HepG2 (cell line): Measurements from ENCODE around the gene AEN. TPM values are rescaled to one million over a fixed set of nuclear protein-coding genes. Genes with fewer than 3 reads are reported as not detected.

Source experiments
- FOXP1 ChIP-seq, 2 experiments: fragments of 450-650 bp in 1 of 2; IDR thresholded peaks; 2 replicates each; pipeline ENCODE4 v1.6.1; 2017 to 2018; ENCODE audit warnings: antibody characterized with exemption in 1 of 2
- KDM3A ChIP-seq: IDR thresholded peaks from 2 replicates; pipeline ENCODE4 v1.6.1; 2018; ENCODE audit warnings: low read depth, missing compliant biosample characterization
- MYNN ChIP-seq: sonication (generic); formaldehyde crosslinking; IDR thresholded peaks from 2 replicates; pipeline ENCODE4 v1.4.0; 2020; ENCODE audit warnings: mild to moderate bottlenecking, low read depth, missing genetic modification reagents
- NRL ChIP-seq: sonication (generic); formaldehyde crosslinking; IDR thresholded peaks from 2 replicates; pipeline ENCODE4 v1.5.0; 2020; ENCODE audit warnings: missing genetic modification reagents, mild to moderate bottlenecking, moderate library complexity, borderline replicate concordance
- PPARG ChIP-seq: conservative IDR thresholded peaks from 2 replicates; pipeline ENCODE4 v1.6.1; 2016; ENCODE audit warnings: missing biosample characterization, missing genetic modification reagents
- ZFP41 ChIP-seq: sonication (generic); formaldehyde crosslinking; IDR thresholded peaks from 2 replicates; pipeline ENCODE4 v1.4.0; 2020; ENCODE audit warnings: mild to moderate bottlenecking, missing genetic modification reagents, borderline replicate concordance
- ZNF337 ChIP-seq: sonication (generic); formaldehyde crosslinking; IDR thresholded peaks from 2 replicates; pipeline ENCODE4 v1.5.1; 2020; ENCODE audit warnings: missing genetic modification reagents, low read depth, mild to moderate bottlenecking, borderline replicate concordance
- ZNF382 ChIP-seq: sonication (generic); formaldehyde crosslinking; IDR thresholded peaks from 2 replicates; pipeline ENCODE4 v1.5.0; 2020; ENCODE audit warnings: missing genetic modification reagents, mild to moderate bottlenecking, borderline replicate concordance
- ZNF781 ChIP-seq: sonication (generic); formaldehyde crosslinking; IDR thresholded peaks from 2 replicates; pipeline ENCODE4 v1.5.1; 2020; ENCODE audit warnings: borderline replicate concordance, mild to moderate bottlenecking, missing genetic modification reagents; ENCODE audit errors: not compliant biosample characterization
- polyA plus RNA-seq, 8 experiments: library from polyadenylated mRNA; depleted of rRNA in 3 of 8; stranded (reverse) in 7 of 8; unstranded in 1 of 8; fragments of >200 nt; fragmentation: Illumina TruSeq in 4 of 8; extraction: Trizol in 4 of 8; gene quantifications; 2 replicates each; pipeline versions ENCODE4 v1.2.1 to v1.2.3, GENCODE V29; 2011 to 2016; ENCODE audit warnings: low read depth in 4 of 8, missing spikeins in 1 of 8, mixed read lengths in 1 of 8; ENCODE audit not compliant: insufficient read depth in 1 of 8
- total RNA-seq, 5 experiments: library from RNA; depleted of rRNA; stranded (reverse); fragments of >200 nt; fragmentation: Illumina TruSeq; extraction: Trizol; gene quantifications; 2 replicates each; pipeline ENCODE4 v1.2.3, GENCODE V29; 2016; ENCODE audit warnings: low read depth in 1 of 5
- TF ChIP-seq, protein P1 (sequence below): sonication (generic); formaldehyde crosslinking; IDR thresholded peaks from 2 replicates; pipeline ENCODE4 v1.8.1; 2023; ENCODE audit warnings: mild to moderate bottlenecking, inconsistent platforms, moderate library complexity, missing genetic modification reagents, borderline replicate concordance
- TF ChIP-seq, protein P2 (sequence below): sonication (generic); formaldehyde crosslinking; IDR thresholded peaks from 2 replicates; pipeline ENCODE4 v1.8.1; 2023; ENCODE audit warnings: missing genetic modification reagents, mild to moderate bottlenecking, borderline replicate concordance
- TF ChIP-seq, protein P3 (sequence below): sonication (generic); formaldehyde crosslinking; IDR thresholded peaks from 2 replicates; pipeline ENCODE4 v1.4.0; 2020; ENCODE audit warnings: missing genetic modification reagents
- TF ChIP-seq, protein P4 (sequence below), 2 experiments: sonication (generic) in 1 of 2; formaldehyde crosslinking in 1 of 2; IDR thresholded peaks; 2 replicates each; pipeline versions ENCODE4 v1.4.0 to v1.6.1; 2018 to 2020; ENCODE audit warnings: missing genetic modification reagents in 2 of 2, borderline replicate concordance in 1 of 2, low read depth in 1 of 2, mild to moderate bottlenecking in 1 of 2, missing biosample characterization in 1 of 2
- TF ChIP-seq, protein P5 (sequence below): sonication (generic); formaldehyde crosslinking; conservative IDR thresholded peaks from 2 replicates; pipeline ENCODE4 v1.4.0; 2020; ENCODE audit warnings: missing genetic modification reagents
- TF ChIP-seq, protein P6 (sequence below): sonication (generic); formaldehyde crosslinking; IDR thresholded peaks from 2 replicates; pipeline ENCODE4 v1.4.0; 2020; ENCODE audit warnings: missing genetic modification reagents, borderline replicate concordance

Gene AEN
- total and polyA plus RNA-seq, 2 of the 13 experiments (the other 11 are each of a cell fraction or from before 2014, with no cell fraction given): 51.3 to 118 TPM

DNA sequence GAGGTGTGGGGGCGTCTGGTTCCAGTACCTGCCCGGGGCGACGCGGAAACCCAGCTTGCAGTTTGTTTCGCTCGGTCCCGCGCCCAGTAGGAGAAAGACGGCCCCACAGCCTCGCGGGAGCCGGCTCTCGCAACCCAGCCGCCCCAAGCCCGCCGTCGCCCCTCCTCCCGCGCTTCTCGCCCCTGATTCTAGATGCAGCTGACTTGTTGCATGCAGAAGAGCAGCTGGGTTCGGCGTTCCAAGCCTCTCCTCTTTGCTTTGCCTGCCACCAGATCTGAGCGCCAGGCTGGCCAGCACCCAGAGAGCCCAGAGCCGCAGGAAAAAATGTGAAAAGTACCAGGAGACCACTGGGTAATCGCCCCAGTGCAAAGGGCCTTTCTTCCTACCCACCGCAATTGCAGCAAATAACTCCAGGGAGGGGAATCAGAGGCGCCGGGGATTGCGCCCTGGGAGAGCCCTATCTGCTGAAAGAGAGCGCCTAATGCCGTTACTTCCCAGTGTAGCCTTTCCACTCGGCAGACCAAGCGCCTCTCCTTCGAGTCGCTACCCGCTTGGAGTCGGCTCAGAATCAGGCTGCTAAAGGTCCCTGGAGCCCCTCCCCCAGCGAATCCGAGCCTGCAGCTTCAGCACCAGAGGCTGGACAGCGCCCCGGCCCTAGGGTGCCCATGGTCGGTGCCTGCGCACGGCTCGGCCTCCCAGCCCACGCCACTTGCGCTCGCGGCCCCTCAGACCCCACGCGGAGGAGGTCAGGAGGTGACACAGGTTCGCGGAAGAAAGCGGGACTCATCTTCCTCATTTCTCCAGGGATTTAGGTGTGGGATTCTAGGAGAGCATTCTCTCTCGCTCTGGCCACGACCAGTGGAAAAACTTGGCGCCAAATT, 15.7 kb upstream of the AEN start (continued):
- TF ChIP-seq ZNF781 (CRISPR knock-in tag) (no peak), ZNF337 (CRISPR knock-in tag) (no peak), MYNN (no peak), ZNF382 (CRISPR knock-in tag) (no peak), KDM3A (CRISPR knock-in tag) (no peak), FOXP1 (IDR thresholded peaks at IDR 0.05) (no peak), FOXP1 (CRISPR knock-in tag; IDR thresholded peaks at IDR 0.05) (no peak), ZFP41 (no peak), PPARG (CRISPR knock-in tag) (no peak), NRL (CRISPR knock-in tag) (no peak)
- TF ChIP-seq, protein P1, sequence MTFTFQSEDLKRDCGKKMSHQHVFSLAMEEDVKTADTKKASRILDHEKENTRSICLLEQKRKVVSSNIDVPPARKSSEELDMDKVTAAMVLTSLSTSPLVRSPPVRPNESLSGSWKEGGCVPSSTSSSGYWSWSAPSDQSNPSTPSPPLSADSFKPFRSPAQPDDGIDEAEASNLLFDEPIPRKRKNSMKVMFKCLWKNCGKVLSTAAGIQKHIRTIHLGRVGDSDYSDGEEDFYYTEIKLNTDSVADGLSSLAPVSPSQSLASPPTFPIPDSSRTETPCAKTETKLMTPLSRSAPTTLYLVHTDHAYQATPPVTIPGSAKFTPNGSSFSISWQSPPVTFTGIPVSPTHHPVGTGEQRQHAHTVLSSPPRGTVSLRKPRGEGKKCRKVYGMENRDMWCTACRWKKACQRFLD: no peak
- TF ChIP-seq, protein P2, sequence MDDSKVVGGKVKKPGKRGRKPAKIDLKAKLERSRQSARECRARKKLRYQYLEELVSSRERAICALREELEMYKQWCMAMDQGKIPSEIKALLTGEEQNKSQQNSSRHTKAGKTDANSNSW (CRISPR knock-in tag): peak; percentile 63; the same call in 1 of the 2 replicates
- TF ChIP-seq, protein P3, sequence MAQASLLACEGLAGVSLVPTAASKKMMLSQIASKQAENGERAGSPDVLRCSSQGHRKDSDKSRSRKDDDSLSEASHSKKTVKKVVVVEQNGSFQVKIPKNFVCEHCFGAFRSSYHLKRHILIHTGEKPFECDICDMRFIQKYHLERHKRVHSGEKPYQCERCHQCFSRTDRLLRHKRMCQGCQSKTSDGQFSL: no peak
- TF ChIP-seq, protein P4, sequence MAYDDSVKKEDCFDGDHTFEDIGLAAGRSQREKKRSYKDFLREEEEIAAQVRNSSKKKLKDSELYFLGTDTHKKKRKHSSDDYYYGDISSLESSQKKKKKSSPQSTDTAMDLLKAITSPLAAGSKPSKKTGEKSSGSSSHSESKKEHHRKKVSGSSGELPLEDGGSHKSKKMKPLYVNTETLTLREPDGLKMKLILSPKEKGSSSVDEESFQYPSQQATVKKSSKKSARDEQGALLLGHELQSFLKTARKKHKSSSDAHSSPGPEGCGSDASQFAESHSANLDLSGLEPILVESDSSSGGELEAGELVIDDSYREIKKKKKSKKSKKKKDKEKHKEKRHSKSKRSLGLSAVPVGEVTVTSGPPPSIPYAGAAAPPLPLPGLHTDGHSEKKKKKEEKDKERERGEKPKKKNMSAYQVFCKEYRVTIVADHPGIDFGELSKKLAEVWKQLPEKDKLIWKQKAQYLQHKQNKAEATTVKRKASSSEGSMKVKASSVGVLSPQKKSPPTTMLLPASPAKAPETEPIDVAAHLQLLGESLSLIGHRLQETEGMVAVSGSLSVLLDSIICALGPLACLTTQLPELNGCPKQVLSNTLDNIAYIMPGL (CRISPR knock-in tag; IDR thresholded peaks at IDR 0.05; ENCODE audit: borderline replicate concordance in 1 of 2, low read depth in 1 of 2): no peak
- TF ChIP-seq, protein P5, sequence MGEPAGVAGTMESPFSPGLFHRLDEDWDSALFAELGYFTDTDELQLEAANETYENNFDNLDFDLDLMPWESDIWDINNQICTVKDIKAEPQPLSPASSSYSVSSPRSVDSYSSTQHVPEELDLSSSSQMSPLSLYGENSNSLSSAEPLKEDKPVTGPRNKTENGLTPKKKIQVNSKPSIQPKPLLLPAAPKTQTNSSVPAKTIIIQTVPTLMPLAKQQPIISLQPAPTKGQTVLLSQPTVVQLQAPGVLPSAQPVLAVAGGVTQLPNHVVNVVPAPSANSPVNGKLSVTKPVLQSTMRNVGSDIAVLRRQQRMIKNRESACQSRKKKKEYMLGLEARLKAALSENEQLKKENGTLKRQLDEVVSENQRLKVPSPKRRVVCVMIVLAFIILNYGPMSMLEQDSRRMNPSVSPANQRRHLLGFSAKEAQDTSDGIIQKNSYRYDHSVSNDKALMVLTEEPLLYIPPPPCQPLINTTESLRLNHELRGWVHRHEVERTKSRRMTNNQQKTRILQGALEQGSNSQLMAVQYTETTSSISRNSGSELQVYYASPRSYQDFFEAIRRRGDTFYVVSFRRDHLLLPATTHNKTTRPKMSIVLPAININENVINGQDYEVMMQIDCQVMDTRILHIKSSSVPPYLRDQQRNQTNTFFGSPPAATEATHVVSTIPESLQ (CRISPR knock-in tag): 0 out of 2 replicates have a peak, but pooled peaks have one; percentile 49
- TF ChIP-seq, protein P6, sequence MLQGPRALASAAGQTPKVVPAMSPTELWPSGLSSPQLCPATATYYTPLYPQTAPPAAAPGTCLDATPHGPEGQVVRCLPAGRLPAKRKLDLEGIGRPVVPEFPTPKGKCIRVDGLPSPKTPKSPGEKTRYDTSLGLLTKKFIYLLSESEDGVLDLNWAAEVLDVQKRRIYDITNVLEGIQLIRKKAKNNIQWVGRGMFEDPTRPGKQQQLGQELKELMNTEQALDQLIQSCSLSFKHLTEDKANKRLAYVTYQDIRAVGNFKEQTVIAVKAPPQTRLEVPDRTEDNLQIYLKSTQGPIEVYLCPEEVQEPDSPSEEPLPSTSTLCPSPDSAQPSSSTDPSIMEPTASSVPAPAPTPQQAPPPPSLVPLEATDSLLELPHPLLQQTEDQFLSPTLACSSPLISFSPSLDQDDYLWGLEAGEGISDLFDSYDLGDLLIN: no peak
